ENCODE data around the gene CBARP.

GRCh38 chr19:1230783-1231489 is 6.9 kb downstream of the CBARP start:
- TF ChIP-seq ZNF513 (tag by site-specific recombination; IDR thresholded peaks at IDR 0.05) (no peak), CTCF (tag by site-specific recombination; IDR thresholded peaks at IDR 0.05) (no peak), TRIM28 (IDR thresholded peaks at IDR 0.05; ENCODE audit: borderline replicate concordance, low read length) (no peak), ZNF335 (tag by site-specific recombination; conservative IDR thresholded peaks at IDR 0.05) (no peak), ZNF571 (tag by site-specific recombination; IDR thresholded peaks at IDR 0.05) (no peak), ZNF174 (tag by site-specific recombination; IDR thresholded peaks at IDR 0.05) (no peak)

Measured in HEK293 (cell line).